Measurements from ENCODE around the gene MZT2A. TPM values are rescaled to one million over a fixed set of nuclear protein-coding genes. Genes with fewer than 3 reads are reported as not detected.
"Not testable (repeated sequence)": the region's sequence is repeated elsewhere in the genome, so short reads cannot be mapped to it uniquely, and the experiment has no call there.

The MZT2A gene
- polyA plus RNA-seq, 1 donor from 2014 or later: 146 TPM

DNA sequence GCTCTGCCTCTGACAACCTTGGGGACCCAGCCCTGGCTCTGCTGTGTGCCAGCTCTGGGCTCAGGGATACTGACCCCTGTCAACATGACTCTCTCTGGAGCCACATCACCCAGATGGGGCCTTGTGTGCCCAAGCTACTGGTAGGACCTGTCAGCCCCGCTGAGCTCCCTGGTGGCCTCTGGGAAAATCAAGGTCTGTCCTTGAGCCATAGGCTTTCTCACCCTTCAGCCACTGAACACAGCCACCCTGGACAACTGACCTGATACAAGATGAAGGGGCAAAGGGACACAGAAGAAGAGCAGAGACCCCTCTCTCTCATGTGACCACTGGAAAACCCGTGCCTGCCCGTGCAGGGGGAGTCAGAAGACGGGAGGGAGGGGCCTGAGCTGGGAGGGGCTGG is 43.3 kb upstream of the MZT2A start (continued):
- TF ChIP-seq POLR2AphosphoS5 (IDR thresholded peaks at IDR 0.05): no peak

DNA sequence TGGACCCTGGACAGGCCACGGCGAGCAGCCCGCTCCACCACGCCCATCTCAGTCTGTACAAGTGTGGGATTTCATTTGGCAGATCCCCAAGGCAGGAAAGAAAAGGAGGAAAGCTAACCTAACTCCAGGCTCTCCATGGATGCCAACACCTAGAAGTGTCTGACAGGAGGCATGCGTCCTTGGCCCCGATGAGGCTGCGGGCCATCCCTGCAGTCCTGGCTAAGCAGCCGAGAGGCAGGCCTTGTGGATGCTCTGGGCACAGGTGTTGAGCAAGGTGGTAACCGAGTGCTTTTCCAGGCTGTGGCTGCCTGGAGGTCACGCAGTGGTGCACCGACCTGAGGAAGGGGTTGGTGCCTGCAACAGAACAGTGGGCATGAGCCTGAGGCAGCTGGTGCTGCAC is 42.8 kb upstream of the MZT2A start:
- not testable (repeated sequence) for H3K9me3 ChIP-seq (ENCODE audit: low read length); H3K79me2 ChIP-seq (replicated peaks; ENCODE audit: insufficient read depth, low read length); H3K9me2 ChIP-seq (ENCODE audit: insufficient read depth, low read length); H3K4me2 ChIP-seq (ENCODE audit: low read length); H3F3A ChIP-seq (ENCODE audit: insufficient read depth, low read length, poor library complexity, severe bottlenecking); H3K27ac ChIP-seq (ENCODE audit: low read length); H2AFZ ChIP-seq (ENCODE audit: low read depth, low read length); H3K9ac ChIP-seq (ENCODE audit: low read length); H3K4me3 ChIP-seq (ENCODE audit: low read length); H3K36me3 ChIP-seq (ENCODE audit: insufficient read depth, low read length); H3K27me3 ChIP-seq (ENCODE audit: insufficient read depth, low read depth, low read length); H4K20me1 ChIP-seq (ENCODE audit: insufficient read depth)

DNA sequence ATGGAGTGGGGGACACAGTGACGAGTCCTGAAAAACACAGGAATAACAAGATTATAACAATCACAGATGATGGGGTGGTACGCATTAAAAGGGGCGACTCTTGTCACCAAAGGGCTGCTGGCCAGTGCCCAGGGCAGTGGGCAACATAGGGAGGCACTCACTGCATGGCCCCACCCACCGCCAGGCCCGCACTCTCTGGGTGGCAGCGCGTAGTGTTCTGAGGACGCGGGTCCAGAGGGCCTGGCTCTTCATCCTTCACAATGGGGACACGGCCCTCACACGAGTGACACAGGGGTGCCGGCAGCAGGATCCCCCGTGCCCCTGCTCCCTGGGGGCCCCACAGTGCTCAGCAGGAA is 42.1 kb upstream of the MZT2A start:
- not testable (repeated sequence) for H3K36me3 ChIP-seq (ENCODE audit: insufficient read depth, low read length)

DNA sequence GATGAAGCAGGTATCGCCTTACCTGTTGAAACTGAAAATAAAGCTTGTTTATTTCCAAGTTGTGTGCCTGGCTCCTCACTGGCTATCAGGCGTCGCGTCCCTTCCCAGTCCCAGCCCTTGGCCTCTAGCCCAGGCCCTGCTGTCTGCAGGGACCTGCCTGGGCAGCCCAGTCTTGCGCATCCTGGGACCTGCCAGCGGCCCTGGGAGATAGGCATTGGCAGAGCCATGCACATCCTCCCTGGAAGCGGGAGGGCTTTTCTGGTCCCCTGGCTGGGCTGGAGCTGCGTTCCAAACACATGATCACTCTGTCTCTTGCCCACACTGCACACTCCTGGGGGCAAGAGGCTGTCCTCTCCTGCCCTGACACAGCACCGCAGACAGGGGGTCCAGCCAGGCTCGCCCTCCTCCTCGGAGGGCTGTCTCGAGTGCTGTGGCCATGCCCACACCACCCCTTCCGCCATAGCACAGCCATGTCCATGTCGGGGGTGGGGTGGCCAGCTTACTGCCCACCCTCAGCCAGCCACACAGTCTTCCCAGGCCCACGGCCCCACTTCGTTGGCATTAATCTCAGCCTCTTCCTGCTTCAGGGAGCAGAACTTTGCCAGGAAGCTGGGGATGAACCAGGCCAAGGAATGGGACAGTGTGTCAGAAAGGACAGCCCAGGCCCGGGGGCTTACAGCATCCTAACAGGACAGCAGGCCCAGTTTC is 41.6 kb upstream of the MZT2A start:
- not testable (repeated sequence) for H3K9me3 ChIP-seq (ENCODE audit: low read length); H3K4me3 ChIP-seq (ENCODE audit: low read length); H3F3A ChIP-seq (ENCODE audit: insufficient read depth, low read length, poor library complexity, severe bottlenecking)

More for the DNA sequence above, 42.1 kb upstream of the MZT2A start:
- not testable (repeated sequence) for H3K79me2 ChIP-seq (replicated peaks; ENCODE audit: insufficient read depth, low read length); H3K9ac ChIP-seq (ENCODE audit: low read length); H2AFZ ChIP-seq (ENCODE audit: low read depth, low read length); H3K27ac ChIP-seq (ENCODE audit: low read length); H3F3A ChIP-seq (ENCODE audit: insufficient read depth, low read length, poor library complexity, severe bottlenecking); H3K9me3 ChIP-seq (ENCODE audit: low read length); H3K4me2 ChIP-seq (ENCODE audit: low read length); H4K20me1 ChIP-seq (ENCODE audit: insufficient read depth); H3K27me3 ChIP-seq (ENCODE audit: insufficient read depth, low read depth, low read length); H3K9me2 ChIP-seq (ENCODE audit: insufficient read depth, low read length); H3K4me3 ChIP-seq (ENCODE audit: low read length)

DNA sequence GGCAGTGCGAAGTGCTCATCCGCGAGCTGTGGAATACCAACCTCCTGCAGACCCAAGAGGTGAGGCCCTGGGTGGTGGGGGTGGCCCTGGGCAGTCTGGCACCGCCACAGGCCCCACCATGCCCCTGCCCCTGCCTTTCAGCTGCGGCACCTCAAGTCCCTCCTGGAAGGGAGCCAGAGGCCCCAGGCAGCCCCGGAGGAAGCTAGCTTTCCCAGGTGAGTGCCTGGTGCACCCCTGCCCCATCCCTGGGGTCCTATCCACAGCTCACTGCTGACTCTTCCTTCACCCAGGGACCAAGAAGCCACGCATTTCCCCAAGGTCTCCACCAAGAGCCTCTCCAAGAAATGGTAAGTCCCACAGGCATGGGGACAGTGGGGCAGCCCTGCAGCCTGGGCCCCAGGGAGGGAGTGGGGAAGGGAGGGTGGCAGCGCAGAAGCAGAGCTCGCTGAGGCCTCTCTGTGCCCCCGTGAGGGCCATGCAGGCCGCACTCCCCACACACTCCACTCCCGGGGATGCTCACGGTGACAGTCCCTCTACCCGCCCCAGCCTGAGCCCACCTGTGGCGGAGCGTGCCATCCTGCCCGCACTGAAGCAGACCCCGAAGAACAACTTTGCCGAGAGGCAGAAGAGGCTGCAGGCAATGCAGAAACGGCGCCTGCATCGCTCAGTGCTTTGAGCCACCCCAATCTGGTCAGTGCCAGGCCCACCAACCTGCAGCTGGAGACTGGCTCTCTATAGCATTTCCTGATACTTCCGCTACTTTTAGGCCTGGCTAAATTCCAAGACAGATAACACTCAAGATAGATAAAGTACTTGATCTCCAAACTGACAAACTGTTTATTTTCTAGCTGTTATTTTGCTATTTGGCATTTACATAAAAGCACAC is 40.8 kb upstream of the MZT2A start:
- H3K27ac ChIP-seq (ENCODE audit: low read length); H3K9ac ChIP-seq (ENCODE audit: low read length); H3K4me2 ChIP-seq (ENCODE audit: low read length); H3K9me3 ChIP-seq (ENCODE audit: low read length); H2AFZ ChIP-seq (ENCODE audit: low read depth, low read length); H3K27me3 ChIP-seq (ENCODE audit: insufficient read depth, low read depth, low read length); H3K4me3 ChIP-seq (ENCODE audit: low read length); H3K36me3 ChIP-seq (ENCODE audit: insufficient read depth, low read length); H3K79me2 ChIP-seq (replicated peaks; ENCODE audit: insufficient read depth, low read length); H3F3A ChIP-seq (ENCODE audit: insufficient read depth, low read length, poor library complexity, severe bottlenecking); H4K20me1 ChIP-seq (ENCODE audit: insufficient read depth); H3K9me2 ChIP-seq (ENCODE audit: insufficient read depth, low read length): not testable (repeated sequence)

More for the DNA sequence above, 41.6 kb upstream of the MZT2A start:
- not testable (repeated sequence) for H4K20me1 ChIP-seq (ENCODE audit: insufficient read depth); H3K9me2 ChIP-seq (ENCODE audit: insufficient read depth, low read length); H2AFZ ChIP-seq (ENCODE audit: low read depth, low read length); H3K4me2 ChIP-seq (ENCODE audit: low read length); H3K27me3 ChIP-seq (ENCODE audit: insufficient read depth, low read depth, low read length); H3K36me3 ChIP-seq (ENCODE audit: insufficient read depth, low read length); H3K79me2 ChIP-seq (replicated peaks; ENCODE audit: insufficient read depth, low read length); H3K27ac ChIP-seq (ENCODE audit: low read length); H3K9ac ChIP-seq (ENCODE audit: low read length)

DNA sequence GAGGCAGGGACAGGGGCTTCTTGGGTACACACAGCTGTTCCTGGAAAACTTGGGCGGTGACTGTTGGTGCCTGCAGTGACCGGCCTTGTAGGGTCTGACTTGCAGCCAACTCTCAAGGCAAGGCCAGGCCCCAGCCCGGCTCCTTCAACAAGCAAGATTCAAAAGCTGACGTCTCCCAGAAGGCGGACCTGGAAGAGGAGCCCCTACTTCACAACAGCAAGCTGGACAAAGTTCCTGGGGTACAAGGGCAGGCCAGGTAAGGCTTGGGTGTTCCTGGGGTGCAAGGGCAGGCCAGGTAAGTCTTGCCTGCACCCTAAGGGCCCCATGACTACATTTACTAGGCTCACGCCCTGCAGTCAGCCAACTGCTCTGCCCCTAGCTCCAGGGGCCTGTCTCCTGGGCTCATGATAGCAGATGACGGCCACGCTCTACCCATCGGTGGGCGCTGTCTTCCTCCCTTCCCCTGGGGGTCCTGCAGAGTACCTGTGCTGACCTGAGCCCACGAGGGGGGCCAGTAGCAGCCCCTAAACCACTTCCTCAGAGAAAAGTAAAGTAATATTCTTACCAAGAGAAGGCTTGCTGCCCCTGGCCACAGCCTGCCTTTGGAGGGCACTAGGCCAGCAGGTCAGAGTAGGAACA is 39.5 kb upstream of the MZT2A start:
- not testable (repeated sequence) for H3K4me3 ChIP-seq (ENCODE audit: low read length); H2AFZ ChIP-seq (ENCODE audit: low read depth, low read length); H4K20me1 ChIP-seq (ENCODE audit: insufficient read depth); H3K9me2 ChIP-seq (ENCODE audit: insufficient read depth, low read length); H3K27me3 ChIP-seq (ENCODE audit: insufficient read depth, low read depth, low read length); H3K36me3 ChIP-seq (ENCODE audit: insufficient read depth, low read length); H3K4me2 ChIP-seq (ENCODE audit: low read length); H3K9ac ChIP-seq (ENCODE audit: low read length); H3K27ac ChIP-seq (ENCODE audit: low read length); H3K79me2 ChIP-seq (replicated peaks; ENCODE audit: insufficient read depth, low read length); H3K9me3 ChIP-seq (ENCODE audit: low read length); H3F3A ChIP-seq (ENCODE audit: insufficient read depth, low read length, poor library complexity, severe bottlenecking)

DNA sequence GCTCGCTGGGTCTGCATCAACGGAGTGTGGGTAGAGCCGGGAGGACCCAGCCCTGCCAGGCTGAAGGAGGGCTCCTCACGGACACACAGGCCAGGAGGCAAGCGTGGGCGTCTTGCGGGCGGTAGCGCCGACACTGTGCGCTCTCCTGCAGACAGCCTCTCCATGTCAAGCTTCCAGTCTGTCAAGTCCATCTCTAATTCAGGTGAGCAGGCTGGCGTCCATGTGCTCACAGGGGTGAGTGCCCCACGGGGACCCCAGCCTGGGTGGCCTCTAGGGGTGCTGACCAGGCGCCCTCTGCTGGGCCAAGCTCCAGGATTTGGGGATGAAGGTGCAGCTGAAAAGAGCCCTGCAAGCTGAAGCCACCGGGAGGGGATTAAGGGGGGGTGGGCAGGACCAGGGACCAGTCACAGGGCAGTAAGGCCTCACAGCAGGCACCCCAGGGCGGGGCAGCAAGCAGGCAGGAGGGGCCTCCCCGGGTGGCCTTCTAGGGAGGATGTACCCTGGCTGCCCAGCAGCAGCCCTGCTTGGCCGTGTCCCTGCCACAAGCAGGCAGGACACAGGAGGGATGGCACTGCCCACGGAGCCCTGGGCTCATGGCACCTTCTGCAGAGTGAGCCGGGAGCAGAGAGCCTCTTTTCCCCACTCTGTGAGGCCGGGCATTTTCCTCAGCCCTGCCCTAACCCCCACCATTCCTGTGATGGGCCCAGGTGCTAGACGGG is 38.6 kb upstream of the MZT2A start:
- not testable (repeated sequence) for H3K27ac ChIP-seq (ENCODE audit: low read length); H3K9me3 ChIP-seq (ENCODE audit: low read length); H3K79me2 ChIP-seq (replicated peaks; ENCODE audit: insufficient read depth, low read length)

DNA sequence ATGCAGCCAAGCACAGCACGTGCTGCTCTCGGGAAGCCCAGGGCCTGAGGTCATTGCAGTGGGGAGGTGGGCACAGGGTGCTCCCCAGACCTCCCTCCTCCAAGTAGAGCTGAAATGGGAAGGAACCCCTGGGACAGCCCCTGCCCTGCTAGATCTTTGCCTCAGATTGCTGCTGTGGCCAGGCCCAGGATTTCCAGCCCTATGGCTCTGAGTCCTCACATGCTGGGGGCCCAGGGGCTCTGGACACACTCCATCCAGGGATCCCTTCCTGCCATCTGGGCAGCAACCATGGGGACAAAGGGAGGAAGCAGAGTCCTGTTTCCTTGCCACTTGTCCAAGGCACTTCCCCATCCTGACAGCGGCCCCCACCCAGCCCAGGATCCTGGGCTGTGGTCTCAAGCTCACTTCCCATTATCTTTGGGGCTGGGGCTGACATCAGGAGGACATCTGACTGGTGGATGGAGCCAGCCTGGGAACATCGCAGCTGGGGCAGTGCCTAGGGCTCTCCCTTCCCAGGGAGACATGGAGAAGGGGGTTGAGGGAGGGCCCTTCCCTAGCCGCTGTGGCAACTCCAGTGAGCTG is 37.8 kb upstream of the MZT2A start:
- not testable (repeated sequence) for H4K20me1 ChIP-seq (ENCODE audit: insufficient read depth); H3K79me2 ChIP-seq (replicated peaks; ENCODE audit: insufficient read depth, low read length); H2AFZ ChIP-seq (ENCODE audit: low read depth, low read length); H3F3A ChIP-seq (ENCODE audit: insufficient read depth, low read length, poor library complexity, severe bottlenecking); H3K9ac ChIP-seq (ENCODE audit: low read length); H3K9me3 ChIP-seq (ENCODE audit: low read length); H3K27me3 ChIP-seq (ENCODE audit: insufficient read depth, low read depth, low read length); H3K4me2 ChIP-seq (ENCODE audit: low read length); H3K36me3 ChIP-seq (ENCODE audit: insufficient read depth, low read length); H3K4me3 ChIP-seq (ENCODE audit: low read length); H3K27ac ChIP-seq (ENCODE audit: low read length); H3K9me2 ChIP-seq (ENCODE audit: insufficient read depth, low read length)

More for the DNA sequence above, 38.6 kb upstream of the MZT2A start:
- not testable (repeated sequence) for H3K36me3 ChIP-seq (ENCODE audit: insufficient read depth, low read length); H3K27me3 ChIP-seq (ENCODE audit: insufficient read depth, low read depth, low read length); H3K4me2 ChIP-seq (ENCODE audit: low read length); H2AFZ ChIP-seq (ENCODE audit: low read depth, low read length); H3K4me3 ChIP-seq (ENCODE audit: low read length); H3F3A ChIP-seq (ENCODE audit: insufficient read depth, low read length, poor library complexity, severe bottlenecking); H4K20me1 ChIP-seq (ENCODE audit: insufficient read depth); H3K9me2 ChIP-seq (ENCODE audit: insufficient read depth, low read length); H3K9ac ChIP-seq (ENCODE audit: low read length)
